Measurements from ENCODE around the gene RFXANK.

- TF ChIP-seq USF2 (CRISPR knock-in tag; IDR thresholded peaks at IDR 0.05) (no peak), CTCF (IDR thresholded peaks at IDR 0.05) (no peak), ATF2 (CRISPR knock-in tag; IDR thresholded peaks at IDR 0.05; ENCODE audit: borderline replicate concordance, low read depth) (no peak), ETV6 (CRISPR knock-in tag; IDR thresholded peaks at IDR 0.05) (no peak), TEAD1 (CRISPR knock-in tag; IDR thresholded peaks at IDR 0.05) (no peak), STAT6 (CRISPR knock-in tag; conservative IDR thresholded peaks at IDR 0.05; ENCODE audit: low read depth) (no peak), GABPB1 (CRISPR knock-in tag; IDR thresholded peaks at IDR 0.05) (no peak), CREM (CRISPR knock-in tag; IDR thresholded peaks at IDR 0.05) (no peak), NFYB (CRISPR knock-in tag; conservative IDR thresholded peaks at IDR 0.05; ENCODE audit: low read depth) (no peak), CBFB (CRISPR knock-in tag; IDR thresholded peaks at IDR 0.05; ENCODE audit: low read depth) (no peak), ESRRA (CRISPR knock-in tag; IDR thresholded peaks at IDR 0.05; ENCODE audit: borderline replicate concordance) (no peak), PREB (CRISPR knock-in tag; IDR thresholded peaks at IDR 0.05; ENCODE audit: borderline replicate concordance) (no peak)
These were observed 38.9 kb downstream of the RFXANK start for GRCh38 chr19:19230999-19231398.
